GM12872 (cell line): ENCODE results near the gene MFAP4.

ENCODE experiments used
- TF ChIP-seq, protein P1 (sequence below): IDR thresholded peaks from 3 replicates; pipeline ENCODE4 v1.5.1; 2011; ENCODE audit warnings: low read depth, mild to moderate bottlenecking, low read length, moderate library complexity; ENCODE audit not compliant: insufficient read depth

MFAP4 gene

DNA sequence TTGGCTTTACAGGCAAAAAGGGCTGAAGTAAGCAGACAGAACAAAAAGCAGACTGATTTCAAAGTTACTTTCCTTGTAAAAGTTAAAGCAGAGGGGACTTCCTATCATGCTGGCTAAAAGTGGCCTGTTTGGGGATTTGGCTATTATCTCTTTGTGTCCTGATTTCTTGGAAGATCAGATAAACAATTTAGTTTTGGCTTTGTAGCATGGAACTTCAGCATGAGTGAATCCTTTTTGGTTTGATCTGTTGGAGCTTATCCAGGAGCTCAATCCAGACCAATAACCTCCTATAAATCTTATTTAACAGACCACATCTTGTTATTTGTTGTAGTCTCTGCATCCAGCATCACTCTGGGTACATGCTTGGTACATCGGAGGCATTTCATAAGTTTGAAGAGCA is 15.2 kb upstream of the MFAP4 start:
- TF ChIP-seq, protein P1, sequence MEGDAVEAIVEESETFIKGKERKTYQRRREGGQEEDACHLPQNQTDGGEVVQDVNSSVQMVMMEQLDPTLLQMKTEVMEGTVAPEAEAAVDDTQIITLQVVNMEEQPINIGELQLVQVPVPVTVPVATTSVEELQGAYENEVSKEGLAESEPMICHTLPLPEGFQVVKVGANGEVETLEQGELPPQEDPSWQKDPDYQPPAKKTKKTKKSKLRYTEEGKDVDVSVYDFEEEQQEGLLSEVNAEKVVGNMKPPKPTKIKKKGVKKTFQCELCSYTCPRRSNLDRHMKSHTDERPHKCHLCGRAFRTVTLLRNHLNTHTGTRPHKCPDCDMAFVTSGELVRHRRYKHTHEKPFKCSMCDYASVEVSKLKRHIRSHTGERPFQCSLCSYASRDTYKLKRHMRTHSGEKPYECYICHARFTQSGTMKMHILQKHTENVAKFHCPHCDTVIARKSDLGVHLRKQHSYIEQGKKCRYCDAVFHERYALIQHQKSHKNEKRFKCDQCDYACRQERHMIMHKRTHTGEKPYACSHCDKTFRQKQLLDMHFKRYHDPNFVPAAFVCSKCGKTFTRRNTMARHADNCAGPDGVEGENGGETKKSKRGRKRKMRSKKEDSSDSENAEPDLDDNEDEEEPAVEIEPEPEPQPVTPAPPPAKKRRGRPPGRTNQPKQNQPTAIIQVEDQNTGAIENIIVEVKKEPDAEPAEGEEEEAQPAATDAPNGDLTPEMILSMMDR = no peak

DNA sequence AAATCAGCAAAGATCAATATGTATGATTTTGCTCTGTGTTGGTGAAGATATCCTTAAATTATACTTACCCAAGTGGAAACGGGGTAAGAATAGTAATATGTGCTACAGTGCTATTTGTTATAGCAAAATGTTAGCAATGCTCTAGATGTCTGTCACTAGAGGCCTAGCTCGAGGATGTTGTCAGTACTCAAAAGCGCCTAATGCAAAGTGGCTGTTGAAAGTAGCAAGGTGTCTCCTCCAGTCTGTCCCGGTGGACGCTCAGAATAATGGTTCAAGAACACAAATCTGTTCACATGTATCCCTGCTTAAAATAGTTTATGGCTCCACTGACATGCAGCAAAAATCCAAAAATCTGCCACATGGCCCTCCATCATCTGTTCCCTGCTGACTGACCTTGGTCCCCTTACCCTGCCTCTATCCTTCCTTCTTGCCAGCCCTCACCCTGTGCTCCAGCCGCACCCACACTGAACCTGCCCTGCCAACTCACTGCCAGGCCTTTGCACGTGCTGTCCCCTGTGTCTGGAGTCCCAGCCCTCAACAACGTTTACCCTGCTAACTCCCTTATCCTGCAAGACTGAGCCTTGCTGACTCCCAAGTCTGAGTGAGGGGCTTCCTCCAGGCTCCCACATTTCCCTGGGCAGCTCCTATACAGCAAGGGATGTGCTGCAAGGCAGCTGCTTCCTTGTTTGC is 14.5 kb upstream of the MFAP4 start:
- TF ChIP-seq, protein P1 = no peak

DNA sequence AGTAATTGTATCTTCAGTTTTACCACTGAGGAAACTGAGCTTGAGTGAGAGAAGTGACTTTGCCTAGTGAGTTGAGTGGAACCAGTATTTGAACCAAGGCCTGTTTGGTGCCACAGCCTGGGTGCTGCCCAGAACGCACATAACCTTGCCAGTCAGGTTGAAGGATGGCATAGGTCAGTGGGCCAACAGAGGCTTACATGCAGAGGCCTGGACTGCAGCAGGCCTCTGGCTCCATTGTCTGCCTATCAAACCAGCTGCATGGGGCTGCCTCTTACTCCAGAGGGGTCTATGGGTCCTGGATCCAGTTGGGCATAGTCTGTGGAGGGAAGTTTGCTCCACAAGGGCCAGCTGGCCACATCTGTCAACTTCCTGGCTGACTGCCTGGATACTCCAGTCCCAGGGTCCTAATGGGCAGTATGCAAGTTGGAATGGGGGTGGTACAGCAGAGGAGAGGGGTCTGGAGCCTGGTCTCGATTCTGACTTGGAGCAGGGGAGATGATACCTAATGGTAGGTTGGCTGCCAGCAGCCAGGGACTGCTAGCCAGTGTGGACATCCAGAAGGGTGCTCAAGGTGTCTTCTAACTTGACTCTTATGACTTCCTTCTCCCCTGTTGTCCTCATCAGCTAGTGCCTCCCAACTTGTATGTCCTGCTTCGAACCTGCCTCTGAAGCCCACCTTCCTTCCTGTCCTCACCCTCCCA is 12.9 kb upstream of the MFAP4 start:
- TF ChIP-seq, protein P1 = no peak

DNA sequence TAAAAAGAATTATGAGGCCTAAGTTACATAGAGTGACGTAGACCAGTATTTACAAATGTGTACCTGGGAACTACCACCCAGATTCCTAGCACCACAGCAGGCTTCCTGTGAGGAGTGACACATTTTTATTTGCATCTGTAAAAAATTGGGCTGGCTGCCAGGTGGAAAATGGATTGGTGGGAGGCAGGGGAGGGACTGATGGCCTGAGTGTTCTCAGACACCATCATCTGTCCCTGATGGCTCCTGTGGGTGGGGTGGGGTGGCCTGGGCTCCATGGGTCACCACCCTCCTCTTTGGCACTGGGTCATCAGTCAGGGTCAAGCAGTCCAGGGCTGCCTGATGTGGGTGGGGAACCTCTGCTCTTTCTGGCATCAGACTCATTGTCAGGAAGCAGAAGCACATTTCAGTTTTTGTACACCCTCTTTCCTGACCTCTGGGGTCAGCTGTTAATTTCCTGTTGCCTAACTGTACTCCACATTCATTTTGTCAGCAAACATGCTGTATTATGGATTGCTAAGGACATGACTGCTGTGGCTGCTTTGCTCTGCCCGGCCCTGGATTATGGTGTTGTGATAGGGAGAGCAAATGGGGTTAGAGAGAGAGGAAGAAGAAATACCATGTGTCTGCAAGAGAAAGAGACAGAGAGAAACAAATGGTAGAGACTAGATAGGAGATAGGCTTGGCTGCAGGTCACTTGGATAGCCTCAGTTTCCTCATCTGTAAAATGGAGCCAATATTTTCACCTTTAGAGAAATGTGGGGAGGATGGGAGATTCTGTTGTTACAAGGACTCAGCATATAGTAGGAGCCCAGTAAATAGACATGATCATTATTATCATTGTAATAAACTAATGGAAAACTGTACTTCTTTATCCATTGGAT is 11.6 kb upstream of the MFAP4 start:
- TF ChIP-seq, protein P1 = no peak

DNA sequence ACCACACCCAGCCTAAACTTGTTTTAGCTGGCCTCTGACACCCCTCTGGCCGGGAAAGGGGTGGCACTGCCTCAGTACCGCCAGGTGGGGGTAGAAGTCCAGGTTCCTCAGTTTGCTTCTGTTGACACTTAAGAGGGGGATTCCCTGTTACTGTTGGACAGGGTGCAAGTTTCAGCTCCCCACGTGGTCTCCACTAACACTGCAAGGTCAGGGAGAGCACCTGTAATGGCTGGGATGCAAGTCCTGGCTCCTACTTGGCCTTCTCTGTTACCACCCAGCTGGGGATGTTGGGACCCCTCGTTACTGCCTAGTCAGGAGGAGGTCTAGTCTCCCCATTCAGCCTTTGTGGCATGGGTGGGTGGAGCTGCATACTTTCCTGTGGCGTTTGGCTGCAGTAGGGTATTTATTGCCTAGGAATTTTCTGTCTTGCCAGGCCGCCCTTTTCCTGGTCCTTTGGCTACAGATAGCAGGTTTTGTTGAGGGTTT is 10.6 kb upstream of the MFAP4 start:
- TF ChIP-seq, protein P1 = peak; percentile 53; the same call in 2 of the 3 replicates

DNA sequence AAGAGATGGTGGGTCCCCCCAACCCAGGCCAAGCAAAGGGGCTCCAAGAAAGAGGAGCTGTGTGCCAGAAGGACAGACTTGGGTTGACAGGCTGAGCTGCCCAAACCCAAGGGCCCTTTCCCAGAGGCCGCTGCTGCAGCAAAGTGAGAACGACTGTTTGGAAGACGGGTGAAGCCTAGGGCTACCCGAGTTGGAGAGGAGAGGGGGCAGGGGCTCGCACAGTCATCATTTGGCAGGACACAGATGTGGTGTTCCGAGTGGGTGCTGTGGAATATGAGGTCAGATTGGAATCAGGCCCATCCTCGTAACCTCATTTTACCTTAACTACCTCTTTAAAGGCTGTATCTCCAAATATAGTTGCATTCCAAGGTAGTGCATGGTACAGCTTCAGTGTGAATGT is 5.3 kb upstream of the MFAP4 start:
- TF ChIP-seq, protein P1 = no peak

DNA sequence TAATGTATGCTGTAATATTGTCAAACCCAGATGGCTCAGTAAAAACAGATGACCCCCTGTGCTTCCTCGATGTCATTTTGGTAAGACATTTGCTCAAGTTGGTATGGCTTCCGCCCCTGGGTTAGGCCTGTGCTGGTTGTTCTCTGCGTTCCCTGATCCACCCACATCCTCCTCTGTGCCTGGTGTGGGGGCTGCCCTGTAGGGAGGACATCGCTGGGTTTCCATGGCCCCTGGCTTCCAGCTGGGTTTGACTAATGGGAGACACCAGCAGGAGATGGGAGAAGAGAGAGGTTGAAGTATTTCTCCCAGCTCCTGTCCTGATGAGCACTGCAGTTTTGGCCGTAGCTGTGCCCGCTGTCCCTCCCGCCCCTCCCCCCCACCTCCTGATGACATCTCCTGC is 4.4 kb upstream of the MFAP4 start:
- TF ChIP-seq, protein P1 = no peak
